Prostate gland (tissue), 2 donors: ENCODE measurements around the gene REPIN1.

ENCODE experiments used
- CTCF ChIP-seq, 4 experiments: fragments of 200-600 bp in 2 of 4; fragments of 450-650 bp in 2 of 4; sonication (generic) in 2 of 4; IDR thresholded peaks; 1 replicate in 3 of 4; 2 replicates in 1 of 4; pipeline ENCODE4 v1.5.1; 2016 to 2019; ENCODE audit warnings: antibody characterized with exemption in 4 of 4, mild to moderate bottlenecking in 2 of 4, moderate library complexity in 2 of 4
- POLR2AphosphoS5 ChIP-seq: sonication (generic); formaldehyde crosslinking; IDR thresholded peaks from one replicate; pipeline ENCODE4 v1.6.1; 2017; ENCODE audit warnings: antibody characterized with exemption

GRCh38 chr7:150340875-150341262 is 27.8 kb upstream of the REPIN1 start:
- no peak for TF ChIP-seq CTCF (IDR thresholded peaks at IDR 0.05)
- TF ChIP-seq POLR2AphosphoS5 = no peak
